Mucosa of stomach (tissue), 1 donor: ENCODE data around the gene VPS37C.

Experiments used
- H3K27me3 ChIP-seq: one replicate; pipeline ENCODE4 v1.7.0; 2013; ENCODE audit warnings: mild to moderate bottlenecking, low read length; ENCODE audit not compliant: control insufficient read depth, insufficient read depth
- H3K36me3 ChIP-seq: one replicate; pipeline ENCODE4 v1.7.0; 2013; ENCODE audit warnings: low read length; ENCODE audit not compliant: control insufficient read depth, insufficient read depth
- H3K4me1 ChIP-seq: one replicate; pipeline ENCODE4 v1.7.0; 2013; ENCODE audit warnings: mild to moderate bottlenecking, low read length; ENCODE audit not compliant: control insufficient read depth, insufficient read depth
- H3K4me3 ChIP-seq: one replicate; pipeline ENCODE4 v1.7.0; 2013; ENCODE audit warnings: low read length
- H3K9ac ChIP-seq: one replicate; pipeline ENCODE4 v1.7.0; 2013; ENCODE audit warnings: mild to moderate bottlenecking, low read length, moderate library complexity
- H3K9me3 ChIP-seq: one replicate; pipeline ENCODE4 v1.7.0; 2013; ENCODE audit warnings: mild to moderate bottlenecking, low read length, moderate library complexity; ENCODE audit not compliant: control insufficient read depth
- donor health status: Pancreatic carcinoma.

VPS37C gene

DNA sequence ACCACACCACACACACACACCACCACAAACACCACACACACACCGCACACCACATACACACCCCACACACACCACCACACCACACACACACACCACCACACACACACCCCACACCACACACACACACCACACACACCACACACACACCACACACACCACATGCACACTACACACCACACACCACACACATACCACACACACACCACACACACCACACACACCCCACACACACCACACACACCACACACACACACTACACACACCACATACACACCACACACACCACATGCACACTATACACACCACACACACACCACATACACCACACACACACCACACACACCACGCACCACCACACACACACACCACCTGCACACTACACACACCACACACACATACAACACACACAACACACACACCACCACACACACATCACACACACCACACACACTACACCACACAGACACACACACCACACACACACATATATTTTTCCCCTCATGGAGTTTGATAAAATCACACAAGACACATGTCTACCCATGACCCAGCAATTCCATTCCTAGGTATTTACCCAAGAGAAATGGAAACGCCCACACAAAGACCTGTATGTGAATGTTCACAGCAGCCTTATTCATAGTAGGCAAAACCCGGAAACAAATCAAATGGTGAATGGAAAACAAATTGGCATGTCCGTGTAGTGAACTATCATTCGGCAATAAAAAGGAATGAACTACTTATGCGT is 44.6 kb downstream of the VPS37C start:
- no peak overlapping the region for H3K4me3 ChIP-seq
- H3K9ac ChIP-seq: no peak overlapping the region
- H3K27me3 ChIP-seq: no peaks in the 10 kb centered on the region
- H3K9me3 ChIP-seq: no peaks in the 10 kb centered on the region
- H3K36me3 ChIP-seq: no peaks in the 10 kb centered on the region
- H3K4me1 ChIP-seq: peaks cover 18% of the 10 kb centered on the region

DNA sequence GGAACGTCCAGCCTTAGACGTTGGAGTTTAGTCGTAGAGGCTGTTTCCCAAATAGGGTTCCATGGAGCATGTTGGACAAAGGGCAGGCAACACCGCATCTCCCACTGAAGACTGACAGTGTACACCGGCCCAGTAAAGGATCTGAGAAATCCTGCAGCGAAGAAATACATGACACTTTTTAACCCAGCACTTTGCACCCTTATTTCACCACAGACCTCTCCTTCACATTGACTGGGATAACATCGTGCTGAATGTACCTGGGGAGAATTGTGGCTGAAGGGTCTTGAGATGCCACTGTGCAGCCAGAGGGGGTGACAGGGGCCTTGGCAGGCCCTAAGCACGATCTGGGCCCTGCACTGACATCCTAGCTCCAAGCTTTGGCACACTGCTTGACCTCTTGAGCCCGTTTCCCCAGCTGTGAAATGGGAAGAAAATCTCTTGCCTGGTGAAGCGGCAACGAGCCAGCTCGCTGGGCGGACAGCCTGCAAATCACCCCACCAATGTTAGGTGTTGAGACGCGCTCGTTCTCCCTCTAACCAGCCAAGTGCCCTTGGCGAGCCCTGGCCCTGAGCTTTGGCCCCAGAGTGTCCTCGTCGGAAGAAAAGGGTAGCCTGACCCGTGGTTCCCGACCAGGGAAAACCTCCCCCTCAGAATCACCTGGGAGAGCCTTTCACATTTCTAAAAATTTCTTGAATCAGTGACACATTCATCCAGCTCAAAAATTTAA is 45.6 kb downstream of the VPS37C start:
- peaks cover 9% of the 10 kb centered on the region for H3K4me1 ChIP-seq
- H3K36me3 ChIP-seq: no peaks in the 10 kb centered on the region
- no peak overlapping the region for H3K9ac ChIP-seq
- H3K9me3 ChIP-seq: no peaks in the 10 kb centered on the region
- no peak overlapping the region for H3K4me3 ChIP-seq
- H3K27me3 ChIP-seq: no peaks in the 10 kb centered on the region

DNA sequence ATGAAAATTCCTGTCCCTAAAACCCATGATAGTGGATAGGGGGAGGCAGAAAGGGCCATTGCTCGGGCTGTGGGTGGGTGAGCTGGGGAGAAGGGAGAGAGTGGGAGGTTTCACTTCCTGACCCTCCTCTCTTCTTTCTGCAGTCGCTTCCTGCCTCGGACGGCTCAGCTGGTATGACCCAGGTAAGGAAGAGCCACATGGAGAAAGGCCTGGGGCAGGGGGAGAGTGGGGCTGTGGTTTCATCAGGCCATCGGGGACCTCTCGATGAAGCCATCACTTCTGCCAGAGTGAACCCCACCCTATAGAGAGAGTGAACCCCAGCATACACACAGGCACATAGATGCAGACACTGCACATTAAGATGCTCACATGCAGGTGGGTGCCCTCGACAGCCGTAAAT is 46.3 kb downstream of the VPS37C start:
- Histone ChIP-seq H3K4me1 (peaks cover 5% of the 10 kb centered on the region), H3K36me3 (no peaks in the 10 kb centered on the region), H3K9ac (no peak overlapping the region), H3K9me3 (no peaks in the 10 kb centered on the region), H3K4me3 (no peak overlapping the region), H3K27me3 (no peaks in the 10 kb centered on the region)

DNA sequence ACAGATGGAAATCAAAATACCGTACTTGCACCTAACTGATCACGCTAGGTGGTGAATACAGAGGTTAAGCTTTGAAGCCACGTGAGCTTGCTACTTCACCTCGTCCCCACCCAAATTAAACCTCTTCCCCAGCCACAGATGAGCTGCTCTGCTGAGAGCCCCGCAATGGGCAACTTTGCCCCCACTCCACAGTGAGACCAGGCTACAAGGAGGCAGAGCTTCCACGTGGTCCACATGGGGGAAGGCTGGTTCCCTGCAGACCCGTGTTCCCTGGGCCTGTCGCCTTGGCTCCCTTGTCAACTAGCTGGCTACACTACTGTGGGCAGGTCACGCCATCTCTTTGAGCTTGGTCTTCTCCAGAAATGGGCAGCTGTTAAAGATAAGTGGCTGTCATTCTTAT is 48.0 kb downstream of the VPS37C start:
- H3K4me1 ChIP-seq: peaks cover 5% of the 10 kb centered on the region
- no peak overlapping the region for H3K9ac ChIP-seq
- no peaks in the 10 kb centered on the region for H3K36me3 ChIP-seq
- H3K9me3 ChIP-seq: no peaks in the 10 kb centered on the region
- no peak overlapping the region for H3K4me3 ChIP-seq
- no peaks in the 10 kb centered on the region for H3K27me3 ChIP-seq

DNA sequence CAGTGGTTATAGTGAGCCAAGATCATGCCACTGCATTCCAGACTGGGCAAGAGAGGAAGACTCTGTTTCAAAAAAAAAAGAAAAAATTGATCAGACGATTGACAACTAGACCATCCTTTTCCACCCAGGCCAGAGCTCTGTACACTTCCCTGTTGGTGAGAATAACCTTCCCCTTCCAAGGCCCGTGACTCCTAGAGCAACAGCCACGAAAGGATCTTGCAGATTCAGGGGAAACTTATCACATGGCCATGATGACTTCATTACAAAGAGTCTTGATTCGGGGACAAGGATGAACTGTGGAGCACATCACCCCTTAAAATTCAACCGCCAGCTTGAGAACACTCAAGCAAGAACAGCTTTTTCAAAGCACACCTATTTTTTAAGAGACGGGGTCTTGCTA is 48.7 kb downstream of the VPS37C start:
- peaks cover 5% of the 10 kb centered on the region for H3K4me1 ChIP-seq

DNA sequence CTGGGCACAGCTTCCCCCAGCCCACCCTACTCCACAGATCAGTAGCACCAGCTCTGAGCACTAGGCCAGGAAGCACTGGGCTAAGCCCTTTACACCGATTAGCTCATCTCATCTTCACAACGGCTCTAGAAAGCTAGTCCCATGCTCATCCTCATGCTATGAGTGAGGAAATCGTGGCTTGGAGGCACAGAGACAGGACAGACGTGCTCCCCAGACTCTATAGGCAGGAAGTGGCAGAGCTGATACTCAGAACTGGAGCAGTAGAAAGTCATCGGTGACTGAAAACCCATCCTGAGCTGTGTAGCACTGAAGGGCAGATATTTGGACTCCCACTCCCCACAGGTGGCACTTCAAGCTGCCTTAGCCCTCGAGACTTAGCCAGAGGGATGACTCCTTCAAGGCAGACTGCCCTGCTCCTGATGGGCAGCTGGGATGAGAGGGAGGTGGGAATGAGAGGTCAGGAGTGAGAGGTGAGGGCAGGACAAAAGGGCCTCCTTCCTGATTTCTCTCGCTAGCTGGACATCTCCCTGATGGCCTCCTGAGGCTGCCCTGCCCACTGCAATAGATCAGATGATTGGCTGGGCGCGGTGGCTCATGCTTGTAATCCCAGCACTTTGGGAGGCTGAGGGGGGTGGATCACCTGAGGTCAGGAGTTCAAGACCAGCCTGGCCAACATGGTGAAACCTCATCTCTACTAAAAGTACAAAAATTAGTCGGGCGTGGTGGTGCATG is 49.3 kb downstream of the VPS37C start:
- Histone ChIP-seq H3K4me1 (peaks cover 5% of the 10 kb centered on the region), H3K27me3 (no peaks in the 10 kb centered on the region), H3K4me3 (no peak overlapping the region), H3K36me3 (no peaks in the 10 kb centered on the region), H3K9ac (no peak overlapping the region), H3K9me3 (no peaks in the 10 kb centered on the region)

More for the DNA sequence above, 48.7 kb downstream of the VPS37C start:
- no peaks in the 10 kb centered on the region for H3K9me3 ChIP-seq
- no peaks in the 10 kb centered on the region for H3K36me3 ChIP-seq
- H3K4me3 ChIP-seq: no peak overlapping the region
- H3K9ac ChIP-seq: no peak overlapping the region
- H3K27me3 ChIP-seq: no peaks in the 10 kb centered on the region

DNA sequence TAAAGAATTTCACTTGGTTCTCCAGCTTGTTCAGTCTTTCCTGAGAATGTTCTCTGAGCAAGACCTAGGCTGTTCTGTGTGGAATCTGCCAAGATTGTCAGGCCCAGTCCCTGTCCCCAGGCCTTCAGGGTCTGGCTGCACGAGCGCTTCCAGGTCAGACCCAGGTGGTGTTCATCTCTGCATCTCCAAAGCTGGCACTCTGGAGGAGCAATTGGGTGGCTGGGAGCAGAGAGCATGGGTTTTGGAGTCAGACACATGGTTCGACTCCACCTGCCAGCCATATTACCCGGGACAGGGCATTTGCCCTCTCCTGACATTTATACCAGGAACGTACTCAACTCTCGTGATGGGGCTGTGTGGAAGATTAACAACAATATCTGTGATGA is 50.2 kb downstream of the VPS37C start:
- Histone ChIP-seq H3K9me3 (no peaks in the 10 kb centered on the region), H3K36me3 (no peaks in the 10 kb centered on the region), H3K4me3 (no peak overlapping the region), H3K27me3 (no peaks in the 10 kb centered on the region), H3K9ac (no peak overlapping the region), H3K4me1 (no peaks in the 10 kb centered on the region)

DNA sequence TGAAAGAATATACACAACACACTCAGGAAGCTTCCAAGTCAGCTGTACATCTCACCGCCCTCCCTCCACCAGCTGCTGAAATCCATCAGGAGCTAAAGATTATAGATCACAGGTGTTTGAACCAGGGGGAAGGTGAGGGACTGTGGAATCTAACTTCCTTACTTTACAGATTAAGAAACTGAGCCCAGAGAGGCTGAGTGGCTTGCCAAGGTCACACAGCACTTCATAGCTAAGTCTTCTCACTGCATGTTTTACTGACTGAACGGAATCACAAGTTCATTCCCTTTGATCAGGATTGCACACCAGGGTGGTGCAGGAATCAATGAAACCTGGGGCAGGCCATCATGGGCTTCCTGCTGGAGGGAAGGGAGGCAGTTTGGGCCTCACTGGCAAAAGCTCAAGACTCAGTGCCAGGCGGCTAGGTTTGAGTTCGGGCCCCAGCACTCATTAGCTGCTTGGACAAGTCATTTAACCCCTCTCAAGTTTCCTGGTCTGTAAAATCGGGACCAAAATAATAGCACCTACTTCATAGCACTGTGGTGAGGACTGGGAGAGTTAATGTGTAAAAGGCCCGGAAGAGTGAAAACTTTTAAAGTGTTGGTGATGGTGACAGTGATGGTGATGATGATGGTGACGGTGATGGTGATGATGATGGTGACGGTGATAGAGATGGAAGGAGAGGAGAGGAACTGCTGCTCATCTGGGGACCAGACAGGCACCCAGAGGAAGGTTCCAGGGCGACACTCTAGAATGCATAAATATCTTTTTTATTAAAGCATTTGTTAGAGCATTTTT is 50.8 kb downstream of the VPS37C start:
- Histone ChIP-seq H3K27me3 (no peaks in the 10 kb centered on the region), H3K9ac (no peak overlapping the region), H3K36me3 (no peaks in the 10 kb centered on the region), H3K9me3 (no peaks in the 10 kb centered on the region), H3K4me1 (no peaks in the 10 kb centered on the region), H3K4me3 (no peak overlapping the region)

DNA sequence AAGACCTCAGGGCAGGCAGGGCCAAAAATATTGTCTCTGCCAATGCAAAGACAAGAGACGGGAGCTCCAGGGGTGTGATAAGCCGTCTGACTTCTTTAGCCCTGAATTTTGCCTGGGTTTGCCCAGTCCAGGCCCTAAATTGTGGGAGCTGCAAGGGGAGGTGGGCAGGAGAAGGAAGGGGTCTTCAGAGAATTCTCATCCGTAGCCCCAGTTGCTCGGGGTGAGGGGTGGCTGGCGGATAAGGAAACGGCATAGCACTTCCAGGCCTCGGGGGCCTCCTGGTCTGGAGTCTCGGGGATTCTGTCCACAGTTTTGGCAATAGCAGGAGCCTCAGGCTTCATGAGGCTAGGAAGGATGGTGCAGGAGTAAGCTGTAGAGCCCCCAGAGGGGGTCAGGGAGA is 51.6 kb downstream of the VPS37C start:
- Histone ChIP-seq H3K4me1 (no peaks in the 10 kb centered on the region), H3K4me3 (no peak overlapping the region), H3K9ac (no peak overlapping the region), H3K27me3 (no peaks in the 10 kb centered on the region), H3K36me3 (no peaks in the 10 kb centered on the region), H3K9me3 (no peaks in the 10 kb centered on the region)

DNA sequence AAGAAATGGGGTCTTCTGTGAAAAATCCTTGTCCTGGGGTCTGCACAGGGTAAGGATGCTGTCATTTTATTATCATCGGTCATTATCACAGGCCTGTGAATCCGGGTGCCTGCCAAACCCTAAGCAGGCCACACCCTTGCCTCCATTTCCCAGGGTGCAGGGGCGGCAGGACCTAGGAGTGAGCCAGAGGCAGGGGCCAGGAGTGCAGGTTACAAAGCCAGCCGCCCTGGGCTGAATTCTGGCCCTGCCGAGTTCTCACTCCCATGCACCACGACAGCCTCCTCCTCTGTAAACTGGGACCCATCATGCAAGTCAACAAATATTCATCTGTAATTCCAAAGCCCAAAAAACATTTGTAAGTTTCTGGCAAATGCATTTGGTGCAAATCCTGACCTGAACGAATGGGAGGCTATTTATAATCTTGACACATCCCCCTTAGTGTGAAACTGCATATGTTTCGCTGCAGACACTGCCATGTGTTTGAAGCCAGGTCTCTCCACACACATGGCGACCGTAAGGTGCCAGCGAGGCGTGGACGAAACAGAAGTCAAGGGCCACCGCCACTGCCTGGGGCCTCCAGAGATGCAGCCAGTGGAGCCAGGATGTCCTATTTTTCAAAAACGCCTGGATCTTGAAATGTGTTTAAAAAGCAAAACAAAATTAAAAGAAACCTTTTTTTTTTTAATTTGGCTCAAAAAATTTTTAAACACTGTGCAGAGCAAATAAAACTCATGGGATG is 52.2 kb downstream of the VPS37C start:
- Histone ChIP-seq H3K4me1 (no peaks in the 10 kb centered on the region), H3K36me3 (no peaks in the 10 kb centered on the region), H3K9ac (no peak overlapping the region), H3K9me3 (no peaks in the 10 kb centered on the region), H3K4me3 (no peak overlapping the region), H3K27me3 (no peaks in the 10 kb centered on the region)

DNA sequence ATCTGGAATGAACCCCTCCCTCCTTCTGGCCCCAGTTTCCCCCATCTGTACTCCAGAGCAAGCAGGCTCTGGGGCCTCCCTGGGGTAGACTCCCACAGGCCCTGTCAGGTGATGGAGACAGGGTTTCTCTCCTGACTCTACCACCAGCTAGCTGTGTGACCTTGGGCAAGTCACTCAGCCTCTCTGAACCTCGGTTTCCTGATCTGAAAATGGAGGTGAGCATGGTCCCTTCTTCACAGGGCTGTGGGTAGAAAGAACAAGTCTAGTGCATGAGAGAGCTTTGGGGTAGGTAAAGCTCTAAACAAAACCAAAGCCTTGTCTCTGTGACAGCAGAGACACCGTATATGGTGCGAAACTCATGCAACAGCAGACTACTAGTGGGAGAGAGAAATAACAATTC is 53.3 kb downstream of the VPS37C start:
- peaks cover 4% of the 10 kb centered on the region for H3K4me1 ChIP-seq
- no peak overlapping the region for H3K4me3 ChIP-seq
- no peak overlapping the region for H3K9ac ChIP-seq
- H3K27me3 ChIP-seq: no peaks in the 10 kb centered on the region
- no peaks in the 10 kb centered on the region for H3K9me3 ChIP-seq
- H3K36me3 ChIP-seq: no peaks in the 10 kb centered on the region
